GM12892 (cell line): Measurements from ENCODE around the gene CBX8.

Source experiments
- POLR2A ChIP-seq: IDR thresholded peaks from 2 replicates; pipeline ENCODE4 v1.6.1; 2011; ENCODE audit warnings: low read depth, low read length, control low read depth
- POLR2AphosphoS5 ChIP-seq: IDR thresholded peaks from 2 replicates; pipeline ENCODE4 v1.6.1; 2011; ENCODE audit warnings: low read depth, low read length, control low read depth

DNA sequence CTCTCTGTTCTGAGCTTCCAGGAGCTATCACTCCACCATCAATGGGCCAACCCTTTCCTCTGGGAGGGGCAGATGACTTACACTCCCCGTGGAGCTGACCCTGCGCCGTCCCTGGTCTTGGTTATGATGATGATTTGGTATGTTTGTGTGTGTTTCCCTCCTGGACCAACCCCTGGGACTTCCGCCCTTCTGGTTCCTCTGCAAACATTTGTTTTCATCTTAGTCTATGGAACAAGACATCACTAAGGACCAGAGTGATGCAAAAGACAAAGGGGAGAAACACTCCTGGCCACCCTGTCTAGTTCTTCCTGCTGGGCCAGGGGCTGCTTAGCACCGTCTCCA is 28.7 kb upstream of the CBX8 start:
- TF ChIP-seq POLR2A (no peak), POLR2AphosphoS5 (no peak)
